GM18907 (cell line): ENCODE measurements around the gene PPP5C.
"Not testable (repeated sequence)": the region's sequence is repeated elsewhere in the genome, so short reads cannot be mapped to it uniquely, and the experiment has no call there.

Experiments
- ATAC-seq: cut with Tn5 transposase; IDR thresholded peaks from one replicate; pipeline ENCODE4 v1.9.1; 2021; ENCODE audit warnings: mild to moderate bottlenecking, moderate library complexity; ENCODE audit not compliant: unreplicated experiment

The PPP5C gene

DNA sequence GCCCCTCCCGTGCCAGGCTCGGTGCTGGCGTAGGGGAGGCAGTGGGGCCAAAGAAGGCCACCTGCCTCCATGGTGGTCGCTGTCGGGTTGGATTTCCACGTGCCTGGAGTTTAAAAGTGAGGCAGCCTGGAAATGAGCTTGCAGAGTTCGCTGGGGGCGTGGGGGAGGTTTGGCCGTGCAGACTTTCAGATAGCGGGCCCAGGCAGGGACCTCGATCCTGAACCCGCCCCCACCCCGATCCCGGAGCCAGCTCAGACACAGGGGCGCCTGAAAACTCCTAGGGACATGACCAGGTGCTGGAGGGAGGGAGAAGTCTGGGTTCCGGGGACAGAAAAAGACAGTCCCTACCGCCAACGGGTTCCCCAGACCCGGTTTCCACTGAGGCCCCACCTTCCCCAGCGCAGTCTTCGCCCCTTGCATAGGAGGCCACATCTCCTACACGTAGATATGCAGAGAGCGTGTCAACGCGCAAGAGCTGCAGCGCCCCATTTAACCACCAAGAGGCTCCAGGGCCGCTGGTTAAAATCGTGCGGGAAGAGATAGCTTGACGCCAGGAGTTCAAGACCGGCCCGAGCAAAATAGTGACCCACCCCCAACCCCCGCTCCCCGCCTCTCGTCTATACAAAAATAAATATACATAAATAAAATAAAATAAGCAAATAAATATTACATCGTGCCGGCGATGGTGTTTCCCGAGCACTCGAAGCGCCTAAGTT, 58.0 kb downstream of the PPP5C start:
- ATAC-seq = no peak

DNA sequence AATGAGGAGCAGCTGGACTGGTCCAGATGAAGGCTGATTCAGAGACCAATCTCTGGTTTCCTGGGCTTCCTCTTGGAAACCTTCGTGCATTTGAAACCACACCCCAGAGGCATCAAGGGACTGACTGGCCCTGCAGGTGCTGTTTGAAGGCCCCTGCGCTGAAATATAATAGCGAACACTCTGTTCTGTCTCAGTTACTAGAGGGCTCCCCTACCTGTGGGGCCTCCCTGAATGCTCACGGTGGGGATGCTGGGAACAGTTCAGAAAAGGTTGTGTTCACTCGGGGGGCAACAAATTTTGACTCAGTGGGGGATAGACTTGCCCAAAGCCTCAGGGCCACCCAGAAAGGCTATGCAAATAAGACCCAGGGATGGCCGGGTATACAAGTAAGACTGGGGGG, 60.1 kb downstream of the PPP5C start:
- ATAC-seq = no peak

DNA sequence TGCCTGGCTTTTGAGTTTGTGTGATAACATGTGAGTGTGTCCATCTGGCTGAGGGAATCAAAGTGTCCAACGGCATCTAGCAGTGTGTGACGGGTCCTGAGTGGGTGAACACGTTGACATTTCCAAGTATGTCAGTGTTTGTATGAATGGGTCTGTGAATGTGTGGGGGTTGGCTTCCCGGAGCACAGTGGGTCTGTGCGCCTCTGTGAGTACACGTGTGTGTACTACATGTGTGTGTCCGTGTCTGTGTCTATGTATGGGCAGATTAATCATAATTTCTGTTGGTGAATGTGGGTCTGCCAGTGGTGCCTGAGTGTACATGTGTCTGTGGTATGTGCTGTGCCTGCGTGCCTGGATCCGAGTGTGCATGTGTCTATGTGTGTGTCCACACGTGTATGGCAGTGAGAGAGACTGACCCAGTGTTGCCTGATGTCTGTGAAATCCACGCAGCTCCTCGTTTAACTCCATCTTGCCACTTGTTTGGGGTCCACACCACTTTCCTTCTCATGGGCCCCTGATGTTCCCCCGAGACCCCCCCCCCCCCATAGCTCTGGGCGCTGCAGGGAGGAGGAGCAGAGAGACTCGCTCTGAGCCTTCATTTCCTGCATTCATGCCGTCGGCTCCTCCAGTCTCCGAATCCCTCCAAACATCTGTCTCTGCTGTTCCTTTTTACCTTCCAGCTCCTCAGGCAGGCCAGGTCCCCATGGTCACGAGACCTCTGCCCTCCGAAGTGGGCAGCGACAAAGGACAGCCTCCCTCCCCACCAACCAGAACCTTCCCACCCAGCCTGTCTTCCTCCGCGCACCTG, 61.2 kb downstream of the PPP5C start:
- no peak for ATAC-seq

DNA sequence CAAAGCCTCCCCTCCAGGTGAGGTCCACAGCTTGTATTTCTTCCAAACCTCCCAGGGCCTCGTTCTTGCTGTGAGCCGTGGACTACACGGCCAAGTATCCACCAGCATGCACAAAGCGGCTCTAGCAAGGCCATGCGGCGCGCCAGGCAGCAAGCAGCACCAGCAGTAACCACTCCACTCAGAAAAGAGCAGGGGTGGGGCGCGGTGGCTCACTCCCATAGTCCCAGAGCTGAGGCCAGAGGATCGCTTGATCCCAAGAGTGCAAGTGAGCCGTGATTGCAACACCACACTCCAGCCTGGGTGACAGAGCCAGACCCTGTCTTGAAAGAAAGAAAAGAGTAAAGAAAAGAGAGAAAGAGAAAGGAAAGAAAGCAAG, 61.8 kb downstream of the PPP5C start:
- no peak for ATAC-seq

- ATAC-seq = no peak
Observed at GRCh38 chr19:46409191-46409590, 62.3 kb downstream of the PPP5C start.

DNA sequence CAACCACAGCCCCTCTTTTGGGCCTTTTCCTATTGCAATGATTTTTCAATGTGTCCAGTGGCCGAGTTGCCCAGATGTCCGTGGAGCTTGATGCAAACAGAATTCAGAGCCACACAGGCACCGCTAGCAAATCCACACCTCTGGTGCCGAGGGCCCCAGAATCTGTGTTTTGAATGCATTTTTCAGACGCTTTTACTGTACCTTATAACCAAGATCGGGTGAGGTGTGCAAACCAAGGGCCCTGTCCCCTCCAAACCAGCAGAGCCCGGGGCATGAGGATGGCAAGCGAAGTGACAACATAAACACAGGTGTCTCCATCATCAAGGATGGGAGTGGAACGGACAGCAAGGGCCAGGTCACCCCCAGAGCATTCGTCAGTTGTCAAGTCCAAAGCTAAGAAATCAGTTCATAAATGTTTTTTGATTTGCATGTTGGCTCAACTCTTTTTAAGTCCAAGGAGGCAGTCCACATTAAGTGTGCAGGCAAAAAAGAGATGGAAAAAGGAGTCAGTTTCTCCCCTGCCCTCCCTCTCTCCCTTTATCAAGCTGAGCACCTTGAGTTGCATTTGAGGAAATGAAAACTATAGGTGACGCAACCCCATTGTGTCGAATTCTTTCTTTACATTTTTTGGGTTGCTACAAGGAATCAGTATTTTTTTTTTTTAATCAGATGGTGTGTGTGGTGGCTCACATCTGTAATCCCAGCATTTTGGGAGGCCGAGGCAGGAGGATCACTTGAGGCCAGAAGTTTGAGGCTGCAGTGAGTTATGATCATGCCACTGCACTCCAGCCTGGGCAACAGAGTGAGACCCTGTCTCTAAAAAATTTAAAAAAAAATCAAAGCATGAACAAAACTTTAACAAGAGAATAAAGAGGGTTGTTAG, 63.6 kb downstream of the PPP5C start:
- ATAC-seq = no peak

- ATAC-seq = no peak
Observed at GRCh38 chr19:46411088-46411924, 64.4 kb downstream of the PPP5C start.

DNA sequence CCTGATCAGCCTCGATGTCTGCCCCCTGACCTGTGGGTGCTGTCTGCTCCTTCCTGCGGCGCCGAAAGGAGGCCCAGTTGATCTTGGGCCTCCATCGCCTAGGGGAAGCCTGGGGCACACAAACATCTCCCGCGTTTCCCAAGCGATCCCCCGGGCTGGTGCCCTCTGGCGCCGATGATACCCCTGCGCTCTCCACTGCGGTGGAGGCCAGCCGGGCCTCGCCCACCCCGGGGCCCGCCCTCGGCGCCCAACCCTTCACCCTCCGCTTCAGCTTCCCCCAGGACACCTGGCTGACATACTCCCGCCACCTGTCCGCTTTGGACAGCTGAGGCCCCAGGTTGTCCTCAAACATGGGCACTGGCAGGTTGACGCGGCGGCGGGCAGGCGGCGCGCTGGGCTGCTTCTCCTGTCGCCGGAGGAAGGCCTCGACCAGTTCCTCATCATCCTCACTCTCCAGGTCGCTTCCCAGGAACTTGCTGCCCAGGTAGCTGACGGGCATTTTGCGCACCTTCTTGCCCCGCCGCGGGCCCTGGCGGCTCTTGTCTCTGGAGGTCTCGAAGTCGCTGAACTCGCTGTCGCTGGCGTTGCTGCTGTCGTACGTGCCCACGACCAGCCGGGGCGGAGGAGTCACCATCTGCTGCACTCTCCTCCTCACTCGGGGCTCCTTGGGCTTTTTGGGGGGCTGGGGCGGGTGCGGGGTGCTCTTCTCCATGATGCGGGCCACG, 65.2 kb downstream of the PPP5C start:
- no peak for ATAC-seq

DNA sequence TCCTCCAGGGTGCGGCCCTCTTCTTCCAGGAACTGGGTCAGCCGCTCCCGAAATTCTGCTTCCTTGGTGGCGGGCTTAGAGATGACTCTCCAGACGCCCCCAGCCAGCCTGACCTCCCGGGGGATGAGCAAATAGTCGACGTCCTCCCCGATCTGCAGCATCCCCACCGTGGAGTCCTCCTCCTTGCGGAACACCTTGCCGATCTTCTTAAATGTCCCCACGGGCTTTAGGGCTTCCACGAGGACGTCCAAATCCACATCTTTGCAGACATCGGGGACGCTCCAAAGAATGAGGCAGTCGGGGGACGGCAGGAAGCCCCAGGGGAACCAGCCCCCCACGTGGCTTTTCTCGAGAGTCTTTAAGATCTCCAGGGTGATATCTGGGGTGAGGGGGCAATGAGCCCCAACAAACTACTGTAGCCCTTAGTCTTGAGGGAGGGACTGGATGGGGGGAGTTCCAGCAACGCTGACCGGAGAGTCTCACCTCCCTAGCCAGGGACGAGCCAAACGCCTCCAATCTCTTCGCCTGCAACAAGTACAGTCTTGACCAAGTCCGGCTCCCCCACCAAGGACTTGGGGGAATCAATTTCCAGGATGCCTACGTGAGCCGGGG, 65.9 kb downstream of the PPP5C start:
- no peak for ATAC-seq

GRCh38 chr19:46413262-46414031, 66.6 kb downstream of the PPP5C start, which contains the start of gene CCDC8:
Gene CCDC8 (minus strand): TSS chr19:46413564. CDS start chr19:46412810, 754 bp downstream.
- ATAC-seq = no peak

DNA sequence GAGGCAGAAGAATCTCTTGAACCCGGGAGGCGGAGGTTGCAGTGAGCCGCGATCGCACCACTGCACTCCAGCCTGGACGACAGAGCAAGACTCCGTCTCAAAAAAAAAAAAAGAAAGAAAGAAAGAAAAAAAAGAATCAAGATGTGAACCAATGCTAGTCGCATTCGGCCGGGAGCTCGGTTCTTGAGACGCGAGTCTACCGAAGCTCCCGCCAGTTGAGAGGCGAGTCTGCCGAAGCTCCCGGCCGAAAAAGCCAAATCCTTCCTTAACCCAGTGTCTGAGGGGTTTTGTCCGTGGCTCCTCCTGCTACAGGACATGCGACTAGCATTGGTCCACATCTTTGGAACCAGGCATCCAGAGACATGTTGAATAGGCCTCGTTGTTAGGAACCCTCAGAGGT, 68.0 kb downstream of the PPP5C start:
- not testable (repeated sequence) for ATAC-seq

DNA sequence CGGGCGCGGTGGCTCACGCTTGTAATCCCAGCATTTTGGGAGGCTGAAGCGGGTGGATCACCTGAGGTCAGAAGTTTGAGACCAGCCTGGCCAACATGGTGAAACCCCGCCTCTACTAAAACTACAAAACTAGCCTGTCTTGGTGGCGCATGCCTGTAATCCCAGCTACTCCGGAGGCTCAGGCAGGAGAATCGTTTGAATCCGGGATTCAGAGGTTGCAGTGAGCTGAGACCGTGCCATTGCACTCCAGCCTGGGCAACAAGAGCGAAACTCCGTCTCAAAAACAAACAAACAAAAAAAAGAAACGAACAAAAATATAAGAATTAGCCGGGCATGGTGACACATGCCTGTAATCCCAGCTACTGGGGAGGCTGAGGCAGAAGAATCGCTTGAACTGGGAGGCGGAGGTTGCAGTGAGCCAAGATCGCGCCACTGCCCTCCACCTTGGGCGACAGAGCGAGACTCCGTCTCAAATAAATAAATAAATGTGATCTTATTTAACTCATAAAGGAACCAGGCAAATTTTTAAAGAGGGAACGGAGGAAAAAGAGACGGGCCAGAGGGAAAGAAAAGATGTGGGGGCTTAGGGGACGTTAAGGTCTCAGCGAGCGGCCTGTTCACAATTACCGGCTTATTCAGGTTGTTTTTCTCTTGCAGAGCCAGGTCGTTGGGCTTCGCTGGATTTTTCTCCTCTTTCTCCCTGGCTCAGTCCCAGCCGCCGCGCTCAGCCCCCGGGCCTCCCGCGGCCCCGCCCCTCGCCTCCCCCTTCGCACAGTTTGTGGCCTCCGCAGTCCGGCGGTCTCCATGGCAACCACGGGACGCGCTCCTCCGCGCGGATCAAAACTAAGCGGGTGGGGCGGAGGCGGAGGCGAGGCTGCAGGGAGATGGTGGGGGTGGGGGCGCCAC, 69.2 kb downstream of the PPP5C start:
- ATAC-seq = not testable (repeated sequence)

- ATAC-seq = no peak
Observed at GRCh38 chr19:46420056-46420455, 73.2 kb downstream of the PPP5C start.

DNA sequence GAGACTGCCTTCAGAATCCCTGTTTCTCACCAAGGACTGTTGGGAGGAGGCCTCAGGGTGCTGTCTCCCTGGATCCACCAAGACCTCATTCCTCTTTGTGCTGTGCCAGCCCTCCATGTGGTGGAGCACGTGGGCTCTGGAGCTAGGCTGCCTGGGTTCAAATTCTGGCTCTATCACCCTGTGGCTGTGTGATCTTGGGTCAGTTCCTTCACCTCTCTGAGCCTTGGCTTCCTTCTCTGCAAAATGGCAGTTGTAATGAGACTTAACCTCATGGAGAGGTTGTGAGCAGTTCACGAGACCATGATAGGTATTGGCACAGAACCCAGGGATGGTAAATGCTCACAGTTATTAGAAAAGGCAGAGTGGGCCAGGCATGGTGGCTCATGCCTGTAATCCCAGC, 75.5 kb downstream of the PPP5C start:
- no peak for ATAC-seq

GRCh38 chr19:46423188-46423587, 76.3 kb downstream of the PPP5C start:
- ATAC-seq = no peak

DNA sequence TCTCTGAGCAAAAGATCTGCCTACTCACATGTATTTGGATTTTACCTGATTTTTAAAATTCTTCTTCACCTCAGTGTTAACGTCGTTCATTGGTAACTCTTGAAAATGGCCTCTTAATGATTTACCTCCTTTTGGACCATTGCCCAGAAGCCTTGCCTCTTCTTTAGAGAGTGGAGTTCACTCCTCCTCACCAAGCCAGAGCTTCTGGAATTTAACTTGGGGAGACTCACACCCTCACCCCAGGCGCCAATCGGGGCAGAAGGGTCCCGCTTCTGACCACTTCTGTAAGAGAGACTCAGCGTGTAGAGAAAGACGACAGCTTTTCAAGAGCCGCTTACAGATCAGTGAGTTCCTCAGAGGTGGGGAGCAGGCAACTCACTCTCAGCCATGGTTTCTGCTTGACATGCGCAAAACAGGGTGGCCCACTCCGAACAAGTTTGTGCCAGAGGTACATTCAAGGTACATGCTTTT, 79.2 kb downstream of the PPP5C start:
- no peak for ATAC-seq

GRCh38 chr19:46426506-46427162, 79.7 kb downstream of the PPP5C start:
- no peak for ATAC-seq
